ENCODE measurements around the gene GATB. TPM values are rescaled to one million over a fixed set of nuclear protein-coding genes. Genes with fewer than 3 reads are reported as not detected.

The GATB gene
- total RNA-seq, 1 experiment from 2014 or later, result 21.2 TPM

DNA sequence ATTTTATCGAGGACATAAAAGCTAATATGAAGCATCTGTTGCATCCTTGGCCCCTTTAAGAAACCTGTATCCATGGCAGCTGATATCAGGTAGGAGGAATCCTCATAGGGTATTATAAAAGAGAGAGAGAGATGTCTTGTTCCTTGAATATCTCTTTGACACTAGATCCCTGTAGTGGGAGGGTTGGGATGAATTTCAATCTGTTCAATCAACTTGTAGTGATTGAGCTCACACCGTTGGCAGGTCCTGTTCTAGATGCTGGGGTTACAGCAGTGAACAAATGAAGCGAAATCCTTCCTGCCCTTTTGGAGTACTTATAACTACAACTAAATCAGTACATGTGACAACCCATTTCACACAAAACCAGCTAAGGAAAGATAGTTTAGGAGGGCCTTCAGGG, 35.3 kb upstream of the GATB start:
- Histone ChIP-seq H2BK20ac (ENCODE audit: low read depth, low read length, poor library complexity, severe bottlenecking) (no peak overlapping the region), H3K79me2 (ENCODE audit: insufficient read depth, low read length) (no peaks in the 10 kb centered on the region), H3K4me2 (ENCODE audit: insufficient read depth, insufficient read length, low read length) (no peak overlapping the region), H4K91ac (ENCODE audit: insufficient read length, low read depth, low read length) (no peak overlapping the region), H4K20me1 (ENCODE audit: control insufficient read depth, insufficient read depth, insufficient read length) (no peaks in the 10 kb centered on the region), H3K27me3 (ENCODE audit: insufficient read depth, low read length) (no peaks in the 10 kb centered on the region), H3K18ac (ENCODE audit: insufficient read length, low read depth, low read length) (no peak overlapping the region), H3K79me1 (ENCODE audit: insufficient read depth, low read depth, low read length, poor library complexity, severe bottlenecking) (no peaks in the 10 kb centered on the region), H3K23me2 (ENCODE audit: insufficient read length, low read depth, low read length, poor library complexity, severe bottlenecking) (no peaks in the 10 kb centered on the region), H3K4me1 (ENCODE audit: insufficient read depth, low read length) (peaks cover 5% of the 10 kb centered on the region; the same call in 1 of the 2 replicates), H3K14ac (ENCODE audit: insufficient read depth, low read length) (no peak overlapping the region), H2AFZ (ENCODE audit: low read length) (no peak overlapping the region), H2BK15ac (ENCODE audit: low read depth, low read length) (no peak overlapping the region), H3T11ph (ENCODE audit: low read length) (no peak overlapping the region), H2BK12ac (ENCODE audit: insufficient read length, low read depth, low read length) (no peak overlapping the region), H4K8ac (replicated peaks; ENCODE audit: insufficient read length, low read depth, low read length) (no peak overlapping the region), H3K9me3 (ENCODE audit: control insufficient read depth, low read depth, low read length) (no peaks in the 10 kb centered on the region), H4K5ac (ENCODE audit: insufficient read length, low read depth, low read length) (no peak overlapping the region), H3K9ac (ENCODE audit: extremely low read depth, insufficient read length, low read length) (no peak overlapping the region), H3K56ac (ENCODE audit: insufficient read length, low read depth, low read length) (no peak overlapping the region), H2AK5ac (ENCODE audit: insufficient read length, low read length) (no peak overlapping the region), H3K27ac (ENCODE audit: insufficient read length, low read depth, low read length) (no peak overlapping the region), H2BK5ac (ENCODE audit: insufficient read length, low read length) (no peak overlapping the region), H2BK120ac (ENCODE audit: low read depth, low read length, poor library complexity, severe bottlenecking) (no peak overlapping the region), H3K23ac (ENCODE audit: insufficient read length, low read depth, low read length) (no peak overlapping the region), H3K4ac (ENCODE audit: low read depth, low read length) (no peak overlapping the region)
- H3K4me3 Mint-ChIP-seq, result no peak overlapping the region
- no peaks in the 10 kb centered on the region for H3K27me3 Mint-ChIP-seq (ENCODE audit: low read depth)
- H3K9me3 Mint-ChIP-seq, result peaks cover 0 to 3% of the 10 kb centered on the region in 2 experiments; a peak in 1 of 5 replicates
- no CpG with 5 or more reads among the region's 3 CpGs for WGBS (ENCODE audit: extremely low coverage, insufficient read length, low lambda C conversion rate)
- DNase-seq, result no peak
- H3K36me3 Mint-ChIP-seq (ENCODE audit: insufficient read depth in 1 of 3, low read depth in 3 of 3), result peaks cover 0 to 5% (median 2%) of the 10 kb centered on the region in 3 experiments; a peak in 2 of 7 replicates
- TF ChIP-seq CTCF (conservative IDR thresholded peaks at IDR 0.05), result no peak
- peaks cover 13 to 29% of the 10 kb centered on the region in 2 experiments for H3K4me1 Mint-ChIP-seq
- no peak overlapping the region for H3K27ac Mint-ChIP-seq

Data from H9 (cell line).